Ascending aorta (tissue), 2 donors: ENCODE measurements around the gene MTAP. TPM values are rescaled to one million over a fixed set of nuclear protein-coding genes. Genes with fewer than 3 reads are reported as not detected.

Source experiments
- DNase-seq, 2 donors: peaks; one replicate each; pipeline ENCODE4 v3.0.0-alpha.2; 2019; ENCODE audit warnings: low spot score in 2 of 2
- H3K27ac ChIP-seq, 2 donors: fragments of 200-600 bp; sonication (generic); one replicate each; pipeline ENCODE4 v1.5.1; 2016 to 2017; ENCODE audit warnings: mild to moderate bottlenecking in 1 of 2
- H3K27me3 ChIP-seq: fragments of 200-600 bp; sonication (generic); one replicate; pipeline ENCODE4 v1.5.1; 2017
- H3K36me3 ChIP-seq, 2 donors: fragments of 200-600 bp; sonication (generic); one replicate each; pipeline ENCODE4 v1.5.1; 2016
- H3K4me1 ChIP-seq, 2 donors: fragments of 200-600 bp; sonication (generic); one replicate each; pipeline ENCODE4 v1.5.1; 2016 to 2017; ENCODE audit warnings: mild to moderate bottlenecking in 1 of 2
- H3K4me3 ChIP-seq, 2 donors: fragments of 200-600 bp; sonication (generic); one replicate each; pipeline ENCODE4 v1.5.1; 2016 to 2017; ENCODE audit warnings: mild to moderate bottlenecking in 1 of 2
- H3K9me3 ChIP-seq, 2 donors: fragments of 200-600 bp; sonication (generic); one replicate each; pipeline ENCODE4 v1.5.1; 2016
- CTCF ChIP-seq, 3 experiments: fragments of 200-600 bp in 2 of 3; fragments of 450-650 bp in 1 of 3; sonication (generic) in 2 of 3; IDR thresholded peaks; one replicate each; pipeline ENCODE4 v1.5.1; 2016 to 2019; ENCODE audit warnings: antibody characterized with exemption in 3 of 3, mild to moderate bottlenecking in 1 of 3, moderate library complexity in 1 of 3
- intact Hi-C: fragments of 100-400 bp; cut with DNase I; formaldehyde crosslinking; loops from one replicate; pipeline ENCODE4 v1.15.1; 2023
- total RNA-seq: library from RNA; depleted of rRNA; stranded (reverse); fragments of >200 nt; gene quantifications from one replicate; pipeline ENCODE4 v1.1.0, GENCODE V29; 2016

MTAP gene
- total RNA-seq, 1 donor from 2014 or later: 34.7 TPM

- intact Hi-C loops: no loop called here
- Histone ChIP-seq H3K36me3 (peaks cover 10 to 25% of the 10 kb centered on the region in 2 donors), H3K4me3 (no peak overlapping the region), H3K27me3 (no peaks in the 10 kb centered on the region), H3K4me1 (no peaks in the 10 kb centered on the region), H3K27ac (no peak overlapping the region), H3K9me3 (peaks cover 36 to 90% of the 10 kb centered on the region in 2 donors)
- TF ChIP-seq CTCF (IDR thresholded peaks at IDR 0.05): no peak
- DNase-seq: no peak
Measured at GRCh38 chr9:21890696-21891095, 88.3 kb downstream of the MTAP start.

GRCh38 chr9:21901546-21901945, 99.1 kb downstream of the MTAP start:
- Histone ChIP-seq H3K9me3 (peaks cover 32 to 84% of the 10 kb centered on the region in 2 donors), H3K4me3 (no peak overlapping the region), H3K27me3 (no peaks in the 10 kb centered on the region), H3K27ac (no peak overlapping the region), H3K36me3 (no peaks in the 10 kb centered on the region), H3K4me1 (no peaks in the 10 kb centered on the region)
- intact Hi-C loops: no loop called here
- no peak for DNase-seq
- TF ChIP-seq CTCF (IDR thresholded peaks at IDR 0.05): no peak

- Histone ChIP-seq H3K36me3 (no peaks in the 10 kb centered on the region), H3K4me1 (no peaks in the 10 kb centered on the region), H3K4me3 (no peak overlapping the region), H3K9me3 (peaks cover 35 to 83% of the 10 kb centered on the region in 2 donors), H3K27me3 (no peaks in the 10 kb centered on the region), H3K27ac (no peak overlapping the region)
- DNase-seq: no peak
- no peak for TF ChIP-seq CTCF (IDR thresholded peaks at IDR 0.05)
- intact Hi-C loops: no loop called here
Measured at GRCh38 chr9:21902136-21902535, 99.7 kb downstream of the MTAP start.

- DNase-seq: no peak
- intact Hi-C loops: no loop called here
- Histone ChIP-seq H3K36me3 (no peaks in the 10 kb centered on the region), H3K27me3 (no peaks in the 10 kb centered on the region), H3K4me3 (no peak overlapping the region), H3K9me3 (peaks cover 34 to 78% of the 10 kb centered on the region in 2 donors), H3K4me1 (no peaks in the 10 kb centered on the region), H3K27ac (no peak overlapping the region)
- no peak for TF ChIP-seq CTCF (IDR thresholded peaks at IDR 0.05)
Measured at GRCh38 chr9:21903380-21903965, 101.0 kb downstream of the MTAP start.

GRCh38 chr9:21904371-21904770, 101.9 kb downstream of the MTAP start:
- Histone ChIP-seq H3K27ac (no peak overlapping the region), H3K4me3 (no peak overlapping the region), H3K36me3 (no peaks in the 10 kb centered on the region), H3K9me3 (peaks cover 29 to 82% of the 10 kb centered on the region in 2 donors), H3K4me1 (no peaks in the 10 kb centered on the region), H3K27me3 (no peaks in the 10 kb centered on the region)
- intact Hi-C loops: no loop called here
- DNase-seq: no peak
- no peak for TF ChIP-seq CTCF (IDR thresholded peaks at IDR 0.05)

GRCh38 chr9:21904776-21905175, 102.3 kb downstream of the MTAP start:
- no peak overlapping the region for H3K27ac ChIP-seq
- no peaks in the 10 kb centered on the region for H3K27me3 ChIP-seq
- TF ChIP-seq CTCF (IDR thresholded peaks at IDR 0.05): no peak
- H3K4me1 ChIP-seq: no peaks in the 10 kb centered on the region
- no peak for DNase-seq
- H3K4me3 ChIP-seq: no peak overlapping the region
- peaks cover 25 to 82% of the 10 kb centered on the region in 2 donors for H3K9me3 ChIP-seq
- no peaks in the 10 kb centered on the region for H3K36me3 ChIP-seq
- intact Hi-C loops: no loop called here
